WTC11 (cell line): ENCODE measurements around the gene SYNGR1. TPM values are rescaled to one million over a fixed set of nuclear protein-coding genes. Genes with fewer than 3 reads are reported as not detected.

ENCODE experiments used
- ATAC-seq: fragments of 200-7000 bp; cut with Tn5 transposase; 2 replicates; pipeline ENCODE4 v1.10.0; 2021; ENCODE audit warnings: mild to moderate bottlenecking, moderate library complexity
- CTCF ChIA-PET: fragments of 300-600 bp; sonication (Branson Sonifier 250); formaldehyde crosslinking; loops from one replicate; lab custom pipeline; 2021; ENCODE audit warnings: antibody characterized with exemption; lab: Charles Lee
- POLR2A ChIA-PET: fragments of 350-600 bp; sonication (Branson Sonifier 250); formaldehyde crosslinking; loops from one replicate; lab custom pipeline; 2021; ENCODE audit warnings: antibody characterized with exemption; lab: Charles Lee
- DNase-seq: peaks from one replicate; pipeline ENCODE4 v3.0.0; 2021; ENCODE audit warnings: low spot score
- H3K27ac Mint-ChIP-seq: 2 replicates; pipeline ENCODE4 v1.8.0; 2021; ENCODE audit warnings: mixed read lengths
- H3K27me3 Mint-ChIP-seq: 2 replicates; pipeline ENCODE4 v1.8.0; 2021; ENCODE audit warnings: low read depth, mild to moderate bottlenecking, moderate library complexity, mixed read lengths
- H3K36me3 Mint-ChIP-seq: 2 replicates; pipeline ENCODE4 v1.8.0; 2021; ENCODE audit warnings: mixed read lengths
- H3K4me1 Mint-ChIP-seq: 2 replicates; pipeline ENCODE4 v1.8.0; 2022; ENCODE audit warnings: mixed read lengths
- H3K4me3 Mint-ChIP-seq: 2 replicates; pipeline ENCODE4 v1.8.0; 2021; ENCODE audit warnings: mild to moderate bottlenecking, moderate library complexity, mixed read lengths
- H3K9me3 Mint-ChIP-seq: 2 replicates; pipeline ENCODE4 v1.8.0; 2021; ENCODE audit warnings: mixed read lengths
- CBFB ChIP-seq: sonication (generic); formaldehyde crosslinking; IDR thresholded peaks from 2 replicates; pipeline ENCODE4 v1.8.1; 2022; ENCODE audit warnings: mild to moderate bottlenecking, low read depth, missing genetic modification reagents
- ELF4 ChIP-seq: sonication (generic); formaldehyde crosslinking; IDR thresholded peaks from 2 replicates; pipeline ENCODE4 v1.8.1; 2022; ENCODE audit warnings: low read depth, mild to moderate bottlenecking, moderate library complexity, missing genetic modification reagents
- FOXJ3 ChIP-seq: sonication (generic); formaldehyde crosslinking; IDR thresholded peaks from 2 replicates; pipeline ENCODE4 v1.9.0; 2021; ENCODE audit warnings: missing genetic modification reagents, mild to moderate bottlenecking, borderline replicate concordance
- FOXK1 ChIP-seq: sonication (generic); formaldehyde crosslinking; IDR thresholded peaks from 2 replicates; pipeline ENCODE4 v1.8.0; 2022; ENCODE audit warnings: mild to moderate bottlenecking, moderate library complexity, missing genetic modification reagents
- GABPB1 ChIP-seq: sonication (generic); formaldehyde crosslinking; IDR thresholded peaks from 2 replicates; pipeline ENCODE4 v1.8.1; 2023; ENCODE audit warnings: mild to moderate bottlenecking, missing genetic modification reagents
- IRF2 ChIP-seq: sonication (generic); formaldehyde crosslinking; IDR thresholded peaks from 2 replicates; pipeline ENCODE4 v1.8.0; 2022; ENCODE audit warnings: low read depth, missing genetic modification reagents, borderline replicate concordance
- KAT7 ChIP-seq: sonication (generic); formaldehyde crosslinking; IDR thresholded peaks from 2 replicates; pipeline ENCODE4 v1.8.1; 2023; ENCODE audit warnings: missing genetic modification reagents, mild to moderate bottlenecking, borderline replicate concordance
- NFATC4 ChIP-seq: fragments of 250-450 bp; sonication (Bioruptor Pico); IDR thresholded peaks from 2 replicates; pipeline ENCODE4 v1.9.0; 2021; ENCODE audit warnings: mild to moderate bottlenecking
- NFYB ChIP-seq: sonication (generic); formaldehyde crosslinking; conservative IDR thresholded peaks from 2 replicates; pipeline ENCODE4 v1.8.0; 2022; ENCODE audit warnings: low read depth, missing genetic modification reagents
- NR2C2 ChIP-seq: sonication (generic); formaldehyde crosslinking; IDR thresholded peaks from 2 replicates; pipeline ENCODE4 v1.8.0; 2022; ENCODE audit warnings: mild to moderate bottlenecking, missing genetic modification reagents
- SMAD3 ChIP-seq: sonication (generic); formaldehyde crosslinking; IDR thresholded peaks from 2 replicates; pipeline ENCODE4 v1.8.0; 2022; ENCODE audit warnings: missing genetic modification reagents, mild to moderate bottlenecking, borderline replicate concordance
- TP53 ChIP-seq: sonication (generic); formaldehyde crosslinking; IDR thresholded peaks from 2 replicates; pipeline ENCODE4 v1.8.1; 2023; ENCODE audit warnings: mild to moderate bottlenecking, missing genetic modification reagents
- ZNF232 ChIP-seq: sonication (generic); formaldehyde crosslinking; IDR thresholded peaks from 2 replicates; pipeline ENCODE4 v1.8.0; 2022; ENCODE audit warnings: mild to moderate bottlenecking, missing genetic modification reagents
- ZNF416 ChIP-seq: fragments of 250-450 bp; sonication (Bioruptor Pico); IDR thresholded peaks from 2 replicates; pipeline ENCODE4 v1.9.0; 2021; ENCODE audit warnings: mild to moderate bottlenecking, inconsistent platforms
- total RNA-seq: library from RNA; stranded (reverse); gene quantifications from 3 replicates; pipeline ENCODE4 v1.2.3, GENCODE V29; 2021
- TF ChIP-seq, protein P1 (sequence below): sonication (generic); formaldehyde crosslinking; IDR thresholded peaks from 2 replicates; pipeline ENCODE4 v1.8.1; 2023; ENCODE audit warnings: mild to moderate bottlenecking, missing genetic modification reagents, borderline replicate concordance
- TF ChIP-seq, protein P2 (sequence below): fragments of 200-600 bp; IDR thresholded peaks from 2 replicates; pipeline ENCODE4 v1.8.0; 2022; ENCODE audit warnings: antibody characterized with exemption
- TF ChIP-seq, protein P3 (sequence below): fragments of 250-450 bp; sonication (Bioruptor Pico); IDR thresholded peaks from 2 replicates; pipeline ENCODE4 v1.9.0; 2021; ENCODE audit warnings: mild to moderate bottlenecking, borderline replicate concordance
- TF ChIP-seq, protein P4 (sequence below): sonication (generic); formaldehyde crosslinking; IDR thresholded peaks from 2 replicates; pipeline ENCODE4 v1.8.1; 2022; ENCODE audit warnings: missing genetic modification reagents, borderline replicate concordance
- TF ChIP-seq, protein P5 (sequence below): sonication (generic); formaldehyde crosslinking; IDR thresholded peaks from 2 replicates; pipeline ENCODE4 v1.8.0; 2022; ENCODE audit warnings: mild to moderate bottlenecking, missing genetic modification reagents
- TF ChIP-seq, protein P6 (sequence below): sonication (generic); formaldehyde crosslinking; IDR thresholded peaks from 2 replicates; pipeline ENCODE4 v1.8.0; 2023; ENCODE audit warnings: missing genetic modification reagents
- TF ChIP-seq, protein P7 (sequence below): fragments of 250-450 bp; sonication (Bioruptor Pico); IDR thresholded peaks from 2 replicates; pipeline ENCODE4 v1.9.0; 2021; ENCODE audit warnings: mild to moderate bottlenecking

SYNGR1 gene
- total RNA-seq, 1 experiment from 2014 or later = 35.3 TPM

DNA sequence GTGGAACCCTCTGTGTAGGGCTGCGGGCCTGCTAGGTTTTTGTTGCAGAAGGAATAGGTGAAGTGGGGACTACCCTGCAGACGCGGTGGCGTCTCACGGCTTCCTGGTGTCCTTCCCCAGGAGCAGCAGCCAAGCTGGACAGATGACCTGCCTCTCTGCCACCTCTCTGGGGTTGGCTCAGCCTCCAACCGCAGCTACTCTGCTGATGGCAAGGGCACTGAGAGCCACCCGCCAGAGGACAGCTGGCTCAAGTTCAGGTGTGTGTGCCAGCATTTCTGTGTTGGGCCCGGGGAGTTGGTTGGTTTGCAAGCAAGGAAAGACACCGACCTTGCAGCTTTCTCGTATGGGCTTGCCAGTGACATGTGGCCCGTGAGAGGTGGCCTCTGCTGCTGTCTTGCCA is 65.1 kb downstream of the SYNGR1 start:
- no peaks in the 10 kb centered on the region for H3K27me3 Mint-ChIP-seq
- POLR2A ChIA-PET = no interaction called here
- H3K36me3 Mint-ChIP-seq = peaks cover 25% of the 10 kb centered on the region
- TF ChIP-seq NFATC4 (CRISPR knock-in tag) (no peak), ZNF232 (CRISPR knock-in tag) (no peak), KAT7 (no peak), SMAD3 (CRISPR knock-in tag) (no peak)
- TF ChIP-seq, protein P1, sequence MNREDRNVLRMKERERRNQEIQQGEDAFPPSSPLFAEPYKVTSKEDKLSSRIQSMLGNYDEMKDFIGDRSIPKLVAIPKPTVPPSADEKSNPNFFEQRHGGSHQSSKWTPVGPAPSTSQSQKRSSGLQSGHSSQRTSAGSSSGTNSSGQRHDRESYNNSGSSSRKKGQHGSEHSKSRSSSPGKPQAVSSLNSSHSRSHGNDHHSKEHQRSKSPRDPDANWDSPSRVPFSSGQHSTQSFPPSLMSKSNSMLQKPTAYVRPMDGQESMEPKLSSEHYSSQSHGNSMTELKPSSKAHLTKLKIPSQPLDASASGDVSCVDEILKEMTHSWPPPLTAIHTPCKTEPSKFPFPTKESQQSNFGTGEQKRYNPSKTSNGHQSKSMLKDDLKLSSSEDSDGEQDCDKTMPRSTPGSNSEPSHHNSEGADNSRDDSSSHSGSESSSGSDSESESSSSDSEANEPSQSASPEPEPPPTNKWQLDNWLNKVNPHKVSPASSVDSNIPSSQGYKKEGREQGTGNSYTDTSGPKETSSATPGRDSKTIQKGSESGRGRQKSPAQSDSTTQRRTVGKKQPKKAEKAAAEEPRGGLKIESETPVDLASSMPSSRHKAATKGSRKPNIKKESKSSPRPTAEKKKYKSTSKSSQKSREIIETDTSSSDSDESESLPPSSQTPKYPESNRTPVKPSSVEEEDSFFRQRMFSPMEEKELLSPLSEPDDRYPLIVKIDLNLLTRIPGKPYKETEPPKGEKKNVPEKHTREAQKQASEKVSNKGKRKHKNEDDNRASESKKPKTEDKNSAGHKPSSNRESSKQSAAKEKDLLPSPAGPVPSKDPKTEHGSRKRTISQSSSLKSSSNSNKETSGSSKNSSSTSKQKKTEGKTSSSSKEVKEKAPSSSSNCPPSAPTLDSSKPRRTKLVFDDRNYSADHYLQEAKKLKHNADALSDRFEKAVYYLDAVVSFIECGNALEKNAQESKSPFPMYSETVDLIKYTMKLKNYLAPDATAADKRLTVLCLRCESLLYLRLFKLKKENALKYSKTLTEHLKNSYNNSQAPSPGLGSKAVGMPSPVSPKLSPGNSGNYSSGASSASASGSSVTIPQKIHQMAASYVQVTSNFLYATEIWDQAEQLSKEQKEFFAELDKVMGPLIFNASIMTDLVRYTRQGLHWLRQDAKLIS (CRISPR knock-in tag) = no peak
- TF ChIP-seq, protein P2, sequence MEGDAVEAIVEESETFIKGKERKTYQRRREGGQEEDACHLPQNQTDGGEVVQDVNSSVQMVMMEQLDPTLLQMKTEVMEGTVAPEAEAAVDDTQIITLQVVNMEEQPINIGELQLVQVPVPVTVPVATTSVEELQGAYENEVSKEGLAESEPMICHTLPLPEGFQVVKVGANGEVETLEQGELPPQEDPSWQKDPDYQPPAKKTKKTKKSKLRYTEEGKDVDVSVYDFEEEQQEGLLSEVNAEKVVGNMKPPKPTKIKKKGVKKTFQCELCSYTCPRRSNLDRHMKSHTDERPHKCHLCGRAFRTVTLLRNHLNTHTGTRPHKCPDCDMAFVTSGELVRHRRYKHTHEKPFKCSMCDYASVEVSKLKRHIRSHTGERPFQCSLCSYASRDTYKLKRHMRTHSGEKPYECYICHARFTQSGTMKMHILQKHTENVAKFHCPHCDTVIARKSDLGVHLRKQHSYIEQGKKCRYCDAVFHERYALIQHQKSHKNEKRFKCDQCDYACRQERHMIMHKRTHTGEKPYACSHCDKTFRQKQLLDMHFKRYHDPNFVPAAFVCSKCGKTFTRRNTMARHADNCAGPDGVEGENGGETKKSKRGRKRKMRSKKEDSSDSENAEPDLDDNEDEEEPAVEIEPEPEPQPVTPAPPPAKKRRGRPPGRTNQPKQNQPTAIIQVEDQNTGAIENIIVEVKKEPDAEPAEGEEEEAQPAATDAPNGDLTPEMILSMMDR = no peak
- H3K4me1 Mint-ChIP-seq = no peaks in the 10 kb centered on the region
- H3K4me3 Mint-ChIP-seq = no peak overlapping the region
- DNase-seq (no peak), ATAC-seq (no peak)
- no peaks in the 10 kb centered on the region for H3K9me3 Mint-ChIP-seq
- H3K27ac Mint-ChIP-seq = no peak overlapping the region
- CTCF ChIA-PET = interaction anchor here (1.3 to 1.9 kb wide), 2 partner anchors 13 to 22 kb away, joined by 3 to 5 read pairs; no protein-coding TSS in a partner anchor

DNA sequence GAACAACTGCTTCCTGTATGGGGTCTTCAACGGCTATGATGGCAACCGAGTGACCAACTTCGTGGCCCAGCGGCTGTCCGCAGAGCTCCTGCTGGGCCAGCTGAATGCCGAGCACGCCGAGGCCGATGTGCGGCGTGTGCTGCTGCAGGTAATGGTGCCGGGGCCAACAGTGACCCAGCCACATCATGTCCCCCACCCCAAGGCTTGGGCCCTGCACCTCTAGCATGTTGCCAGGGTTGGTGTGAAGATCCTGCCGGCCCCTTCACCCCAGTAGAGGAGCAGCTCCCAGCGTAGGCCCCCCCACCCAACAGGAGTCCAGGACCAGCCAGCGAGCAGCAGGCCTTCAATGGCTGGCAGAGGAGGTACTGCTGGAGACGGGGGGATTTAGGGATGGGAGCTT is 65.7 kb downstream of the SYNGR1 start:
- H3K36me3 Mint-ChIP-seq = peaks cover 27% of the 10 kb centered on the region
- TF ChIP-seq, protein P3, sequence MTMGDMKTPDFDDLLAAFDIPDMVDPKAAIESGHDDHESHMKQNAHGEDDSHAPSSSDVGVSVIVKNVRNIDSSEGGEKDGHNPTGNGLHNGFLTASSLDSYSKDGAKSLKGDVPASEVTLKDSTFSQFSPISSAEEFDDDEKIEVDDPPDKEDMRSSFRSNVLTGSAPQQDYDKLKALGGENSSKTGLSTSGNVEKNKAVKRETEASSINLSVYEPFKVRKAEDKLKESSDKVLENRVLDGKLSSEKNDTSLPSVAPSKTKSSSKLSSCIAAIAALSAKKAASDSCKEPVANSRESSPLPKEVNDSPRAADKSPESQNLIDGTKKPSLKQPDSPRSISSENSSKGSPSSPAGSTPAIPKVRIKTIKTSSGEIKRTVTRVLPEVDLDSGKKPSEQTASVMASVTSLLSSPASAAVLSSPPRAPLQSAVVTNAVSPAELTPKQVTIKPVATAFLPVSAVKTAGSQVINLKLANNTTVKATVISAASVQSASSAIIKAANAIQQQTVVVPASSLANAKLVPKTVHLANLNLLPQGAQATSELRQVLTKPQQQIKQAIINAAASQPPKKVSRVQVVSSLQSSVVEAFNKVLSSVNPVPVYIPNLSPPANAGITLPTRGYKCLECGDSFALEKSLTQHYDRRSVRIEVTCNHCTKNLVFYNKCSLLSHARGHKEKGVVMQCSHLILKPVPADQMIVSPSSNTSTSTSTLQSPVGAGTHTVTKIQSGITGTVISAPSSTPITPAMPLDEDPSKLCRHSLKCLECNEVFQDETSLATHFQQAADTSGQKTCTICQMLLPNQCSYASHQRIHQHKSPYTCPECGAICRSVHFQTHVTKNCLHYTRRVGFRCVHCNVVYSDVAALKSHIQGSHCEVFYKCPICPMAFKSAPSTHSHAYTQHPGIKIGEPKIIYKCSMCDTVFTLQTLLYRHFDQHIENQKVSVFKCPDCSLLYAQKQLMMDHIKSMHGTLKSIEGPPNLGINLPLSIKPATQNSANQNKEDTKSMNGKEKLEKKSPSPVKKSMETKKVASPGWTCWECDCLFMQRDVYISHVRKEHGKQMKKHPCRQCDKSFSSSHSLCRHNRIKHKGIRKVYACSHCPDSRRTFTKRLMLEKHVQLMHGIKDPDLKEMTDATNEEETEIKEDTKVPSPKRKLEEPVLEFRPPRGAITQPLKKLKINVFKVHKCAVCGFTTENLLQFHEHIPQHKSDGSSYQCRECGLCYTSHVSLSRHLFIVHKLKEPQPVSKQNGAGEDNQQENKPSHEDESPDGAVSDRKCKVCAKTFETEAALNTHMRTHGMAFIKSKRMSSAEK = no peak
- TF ChIP-seq TP53 (CRISPR knock-in tag) (no peak), IRF2 (CRISPR knock-in tag) (no peak), FOXK1 (CRISPR knock-in tag) (no peak), NFYB (CRISPR knock-in tag) (no peak), NR2C2 (CRISPR knock-in tag) (no peak), ELF4 (CRISPR knock-in tag) (no peak), FOXJ3 (CRISPR knock-in tag) (no peak), ZNF416 (CRISPR knock-in tag) (no peak), GABPB1 (no peak), CBFB (no peak)
- TF ChIP-seq, protein P4, sequence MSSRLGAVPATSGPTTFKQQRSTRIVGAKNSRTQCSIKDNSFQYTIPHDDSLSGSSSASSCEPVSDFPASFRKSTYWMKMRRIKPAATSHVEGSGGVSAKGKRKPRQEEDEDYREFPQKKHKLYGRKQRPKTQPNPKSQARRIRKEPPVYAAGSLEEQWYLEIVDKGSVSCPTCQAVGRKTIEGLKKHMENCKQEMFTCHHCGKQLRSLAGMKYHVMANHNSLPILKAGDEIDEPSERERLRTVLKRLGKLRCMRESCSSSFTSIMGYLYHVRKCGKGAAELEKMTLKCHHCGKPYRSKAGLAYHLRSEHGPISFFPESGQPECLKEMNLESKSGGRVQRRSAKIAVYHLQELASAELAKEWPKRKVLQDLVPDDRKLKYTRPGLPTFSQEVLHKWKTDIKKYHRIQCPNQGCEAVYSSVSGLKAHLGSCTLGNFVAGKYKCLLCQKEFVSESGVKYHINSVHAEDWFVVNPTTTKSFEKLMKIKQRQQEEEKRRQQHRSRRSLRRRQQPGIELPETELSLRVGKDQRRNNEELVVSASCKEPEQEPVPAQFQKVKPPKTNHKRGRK (CRISPR knock-in tag) = no peak
- TF ChIP-seq, protein P5, sequence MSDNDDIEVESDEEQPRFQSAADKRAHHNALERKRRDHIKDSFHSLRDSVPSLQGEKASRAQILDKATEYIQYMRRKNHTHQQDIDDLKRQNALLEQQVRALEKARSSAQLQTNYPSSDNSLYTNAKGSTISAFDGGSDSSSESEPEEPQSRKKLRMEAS (CRISPR knock-in tag) = no peak
- TF ChIP-seq, protein P6, sequence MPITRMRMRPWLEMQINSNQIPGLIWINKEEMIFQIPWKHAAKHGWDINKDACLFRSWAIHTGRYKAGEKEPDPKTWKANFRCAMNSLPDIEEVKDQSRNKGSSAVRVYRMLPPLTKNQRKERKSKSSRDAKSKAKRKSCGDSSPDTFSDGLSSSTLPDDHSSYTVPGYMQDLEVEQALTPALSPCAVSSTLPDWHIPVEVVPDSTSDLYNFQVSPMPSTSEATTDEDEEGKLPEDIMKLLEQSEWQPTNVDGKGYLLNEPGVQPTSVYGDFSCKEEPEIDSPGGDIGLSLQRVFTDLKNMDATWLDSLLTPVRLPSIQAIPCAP (CRISPR knock-in tag) = no peak
- TF ChIP-seq, protein P7, sequence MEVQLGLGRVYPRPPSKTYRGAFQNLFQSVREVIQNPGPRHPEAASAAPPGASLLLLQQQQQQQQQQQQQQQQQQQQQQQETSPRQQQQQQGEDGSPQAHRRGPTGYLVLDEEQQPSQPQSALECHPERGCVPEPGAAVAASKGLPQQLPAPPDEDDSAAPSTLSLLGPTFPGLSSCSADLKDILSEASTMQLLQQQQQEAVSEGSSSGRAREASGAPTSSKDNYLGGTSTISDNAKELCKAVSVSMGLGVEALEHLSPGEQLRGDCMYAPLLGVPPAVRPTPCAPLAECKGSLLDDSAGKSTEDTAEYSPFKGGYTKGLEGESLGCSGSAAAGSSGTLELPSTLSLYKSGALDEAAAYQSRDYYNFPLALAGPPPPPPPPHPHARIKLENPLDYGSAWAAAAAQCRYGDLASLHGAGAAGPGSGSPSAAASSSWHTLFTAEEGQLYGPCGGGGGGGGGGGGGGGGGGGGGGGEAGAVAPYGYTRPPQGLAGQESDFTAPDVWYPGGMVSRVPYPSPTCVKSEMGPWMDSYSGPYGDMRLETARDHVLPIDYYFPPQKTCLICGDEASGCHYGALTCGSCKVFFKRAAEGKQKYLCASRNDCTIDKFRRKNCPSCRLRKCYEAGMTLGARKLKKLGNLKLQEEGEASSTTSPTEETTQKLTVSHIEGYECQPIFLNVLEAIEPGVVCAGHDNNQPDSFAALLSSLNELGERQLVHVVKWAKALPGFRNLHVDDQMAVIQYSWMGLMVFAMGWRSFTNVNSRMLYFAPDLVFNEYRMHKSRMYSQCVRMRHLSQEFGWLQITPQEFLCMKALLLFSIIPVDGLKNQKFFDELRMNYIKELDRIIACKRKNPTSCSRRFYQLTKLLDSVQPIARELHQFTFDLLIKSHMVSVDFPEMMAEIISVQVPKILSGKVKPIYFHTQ = no peak

More for the DNA sequence above, 65.7 kb downstream of the SYNGR1 start:
- ChIA-PET POLR2A (no interaction called here), CTCF (interaction anchor here (1.9 kb wide), 1 partner anchor 13 kb away, joined by 5 read pairs; no protein-coding TSS in a partner anchor)
- Mint-ChIP-seq H3K4me1 (no peaks in the 10 kb centered on the region), H3K9me3 (no peaks in the 10 kb centered on the region), H3K27ac (no peak overlapping the region), H3K27me3 (no peaks in the 10 kb centered on the region), H3K4me3 (no peak overlapping the region)
- no peak for DNase-seq
- ATAC-seq = no peak
